NCI-H1417 treated with DMSO at 0.1 percent for 48 hours (cell line): ENCODE data around the gene SLC7A14.

Experiments used
- DNase-seq: peaks from one replicate; lab custom pipeline; 2025; lab: John Stamatoyannopoulos, UW

Gene SLC7A14

GRCh38 chr3:170497207-170498095, 88.4 kb downstream of the SLC7A14 start:
- no peak for DNase-seq

- no peak for DNase-seq
Measured at GRCh38 chr3:170496868-170497140, 89.1 kb downstream of the SLC7A14 start.

DNA sequence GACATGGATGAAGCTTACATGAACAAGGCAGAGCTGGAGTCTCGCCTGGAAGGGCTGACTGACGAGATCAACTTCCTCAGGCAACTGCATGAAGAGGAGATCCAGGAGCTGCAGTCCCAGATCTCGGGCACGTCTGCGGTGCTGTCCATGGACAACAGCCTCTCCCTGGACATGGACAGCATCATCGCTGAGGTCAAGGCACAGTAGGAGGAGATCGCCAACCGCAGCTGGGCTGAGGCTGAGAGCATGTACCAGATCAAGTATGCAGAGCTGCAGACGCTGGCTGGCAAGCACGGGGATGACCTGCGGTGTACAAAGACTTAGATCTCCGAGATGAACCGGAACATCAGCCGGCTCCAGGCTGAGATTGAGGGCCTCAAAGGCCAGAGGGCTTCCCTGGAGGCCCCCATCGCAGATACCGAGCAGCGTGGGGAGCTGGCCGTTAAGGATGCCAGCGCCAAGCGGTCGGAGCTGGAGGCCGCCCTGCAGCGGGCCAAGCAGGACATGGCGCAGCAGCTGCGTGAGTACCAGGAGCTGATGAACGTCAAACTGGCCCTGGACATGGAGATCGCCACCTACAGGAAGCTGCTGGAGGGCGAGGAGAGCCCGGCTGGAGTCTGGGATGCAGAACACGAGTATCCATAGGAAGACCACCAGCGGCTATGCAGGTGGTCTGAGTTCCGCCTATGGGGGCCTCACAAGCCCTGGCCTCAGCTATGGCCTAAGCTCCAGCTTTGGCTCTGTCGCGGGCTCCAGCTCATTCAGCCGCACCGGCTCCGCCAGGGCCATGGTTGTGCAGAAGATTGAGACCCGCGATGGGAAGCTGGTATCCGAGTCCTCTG, 89.6 kb downstream of the SLC7A14 start:
- DNase-seq, result no peak

GRCh38 chr3:170494766-170495165, 91.1 kb downstream of the SLC7A14 start:
- no peak for DNase-seq

DNA sequence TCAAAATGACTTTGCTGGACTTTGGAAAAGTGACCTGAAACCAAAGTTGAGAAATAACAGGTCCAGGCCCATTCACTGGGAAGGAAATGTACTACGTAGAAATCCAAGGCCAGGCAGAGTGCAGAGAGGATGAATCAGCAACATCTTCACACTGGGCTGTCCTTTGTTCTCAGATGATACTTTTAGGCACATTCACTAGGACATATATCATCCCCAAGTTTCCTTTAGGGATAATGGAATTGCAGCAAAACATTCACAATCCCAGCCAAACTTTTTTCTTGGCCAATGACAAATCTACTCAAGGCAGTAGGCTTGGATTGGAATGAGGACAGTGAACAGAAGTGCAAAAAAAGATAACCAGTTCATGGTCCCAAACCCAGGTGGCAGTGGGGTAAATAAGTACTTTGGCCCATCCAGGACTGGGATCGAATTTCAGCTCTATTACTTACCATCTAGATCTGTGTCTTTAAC, 92.1 kb downstream of the SLC7A14 start:
- DNase-seq, result no peak

- DNase-seq, result no peak
Measured at GRCh38 chr3:170491901-170492300, 94.0 kb downstream of the SLC7A14 start.

DNA sequence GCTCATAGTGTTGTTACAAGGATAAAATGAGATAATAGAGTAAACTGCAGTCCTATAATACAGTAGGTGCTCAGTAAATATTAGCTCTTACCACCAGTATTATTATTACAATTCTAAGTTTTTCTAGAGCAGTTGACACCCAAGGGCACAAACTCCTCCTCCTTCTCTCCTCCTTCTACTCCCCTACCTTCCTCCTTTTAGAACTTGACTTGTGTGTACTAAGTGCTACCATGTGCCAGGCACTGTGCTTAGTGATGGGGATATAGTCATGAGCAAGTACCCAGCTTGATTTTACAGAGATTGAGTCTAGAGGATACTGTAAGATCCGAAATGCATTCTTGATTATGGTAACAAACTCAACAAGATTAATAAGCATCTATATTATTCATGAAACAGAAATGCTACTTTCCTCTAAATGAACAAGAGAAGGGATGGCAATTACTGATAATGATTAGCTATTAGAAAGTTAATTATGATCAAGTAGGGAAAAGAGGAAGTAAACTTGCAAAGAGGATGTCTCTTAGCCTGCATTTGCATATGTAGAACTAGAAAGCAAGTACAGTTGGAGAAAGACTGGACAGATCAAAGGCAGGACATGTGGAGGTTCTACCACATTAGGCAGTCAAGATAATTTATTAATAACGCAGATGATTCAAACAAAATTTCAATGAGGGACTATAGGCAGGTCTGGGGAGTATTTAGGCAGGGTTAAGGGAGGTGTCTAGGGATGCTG, 94.9 kb downstream of the SLC7A14 start:
- DNase-seq, result no peak

GRCh38 chr3:170488802-170489201, 97.1 kb downstream of the SLC7A14 start:
- no peak for DNase-seq

GRCh38 chr3:170487031-170487430, 98.8 kb downstream of the SLC7A14 start:
- DNase-seq, result no peak

DNA sequence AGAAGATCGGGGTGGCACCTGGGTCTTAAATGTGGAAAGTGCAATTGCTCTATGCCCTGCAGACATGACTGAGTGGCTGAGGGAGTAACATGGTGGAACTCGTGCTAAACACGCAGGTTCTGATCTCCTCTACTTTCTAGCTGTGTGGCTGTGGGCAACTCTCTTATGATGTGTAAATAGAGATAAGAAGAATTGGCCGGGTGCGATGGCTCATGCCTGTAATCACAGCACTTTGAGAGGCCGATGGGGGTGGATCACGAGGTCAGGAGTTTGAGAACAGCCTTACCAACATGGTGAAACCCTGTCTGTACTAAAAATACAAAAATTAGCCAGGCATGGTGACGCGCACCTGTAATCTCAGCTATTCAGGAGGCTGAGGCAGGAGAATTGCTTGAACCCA, 99.5 kb downstream of the SLC7A14 start:
- no peak for DNase-seq

DNA sequence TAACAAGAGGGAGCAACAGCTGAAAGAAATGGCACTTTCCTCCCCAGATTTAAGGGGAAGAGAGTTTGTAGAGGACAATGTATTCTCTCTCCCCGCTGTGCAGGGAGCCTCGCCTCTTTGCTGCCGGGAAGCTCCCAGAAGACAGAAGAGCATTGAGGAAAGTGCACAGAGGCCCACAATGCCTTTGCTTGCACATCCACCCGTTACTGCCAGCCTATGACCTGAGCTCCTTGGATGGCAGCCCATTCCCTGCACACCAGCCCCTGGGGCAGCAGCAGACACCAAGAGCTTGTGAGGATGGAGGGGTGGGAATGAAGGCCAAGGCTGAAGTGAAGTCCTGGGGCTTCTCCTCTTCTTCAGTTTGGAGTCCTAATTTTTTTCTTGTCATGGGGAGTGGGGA, 100.2 kb downstream of the SLC7A14 start:
- DNase-seq, result no peak

GRCh38 chr3:170485294-170485693, 100.6 kb downstream of the SLC7A14 start:
- DNase-seq, result no peak

DNA sequence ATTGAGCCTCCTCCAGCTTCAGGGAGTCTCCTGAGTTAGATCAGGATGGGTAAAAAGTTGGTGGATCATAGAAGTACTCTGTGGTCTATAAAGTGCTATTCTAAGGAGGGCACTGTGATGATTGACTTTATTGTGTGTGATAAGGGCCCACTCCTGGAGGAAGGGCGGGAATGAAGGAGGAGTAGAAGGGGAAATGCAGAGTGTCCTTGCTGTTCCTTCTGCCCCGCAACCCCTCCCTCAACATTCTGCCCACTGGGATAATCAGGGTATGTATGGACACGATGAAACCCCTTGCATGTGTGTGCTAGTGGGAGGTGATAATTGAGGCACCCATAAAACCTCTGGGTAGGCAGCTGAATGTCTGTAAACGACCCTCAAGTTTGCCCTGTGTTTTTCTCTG, 101.0 kb downstream of the SLC7A14 start:
- DNase-seq, result no peak

- DNase-seq, result no peak
Measured at GRCh38 chr3:170483485-170484262, 102.2 kb downstream of the SLC7A14 start.

GRCh38 chr3:170482199-170482598, 103.7 kb downstream of the SLC7A14 start:
- DNase-seq, result no peak

DNA sequence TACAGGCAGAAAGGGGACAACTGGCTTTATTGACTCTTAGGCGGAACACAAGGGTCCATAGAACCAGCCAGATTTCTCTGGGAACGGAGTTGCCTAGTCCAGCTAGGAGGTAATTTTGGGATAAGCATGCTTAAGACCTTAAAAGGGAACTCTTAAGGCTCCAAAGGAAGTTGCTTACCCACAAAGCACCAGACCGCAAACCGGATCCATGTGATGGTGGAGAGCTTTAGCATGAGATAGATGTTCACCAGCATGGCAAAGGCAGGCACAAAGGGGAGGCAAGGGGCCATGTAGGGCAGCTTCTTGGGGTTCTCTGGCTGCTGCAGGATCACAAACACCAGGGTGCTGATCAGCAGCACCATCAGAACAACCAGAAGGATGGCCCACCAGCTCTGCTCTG, 105.8 kb downstream of the SLC7A14 start:
- no peak for DNase-seq

DNA sequence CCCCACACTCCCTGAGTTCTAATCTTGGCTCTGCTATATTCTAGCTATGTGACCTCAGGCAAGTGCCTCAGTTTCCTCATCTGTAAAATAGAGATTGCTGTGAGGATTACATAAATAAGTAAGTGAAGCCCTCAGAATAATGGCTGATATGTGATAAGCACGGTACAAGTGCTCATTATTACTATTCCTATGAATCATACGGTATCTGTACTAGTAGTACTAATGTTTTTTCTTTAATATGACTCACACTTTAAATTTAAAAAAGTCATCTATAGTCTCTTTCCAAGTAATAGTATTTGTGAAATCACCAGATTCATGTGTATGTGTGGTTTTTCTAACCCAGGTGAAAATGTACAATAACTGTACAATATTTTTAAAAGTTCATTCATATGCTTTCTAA, 108.5 kb downstream of the SLC7A14 start:
- no peak for DNase-seq

DNA sequence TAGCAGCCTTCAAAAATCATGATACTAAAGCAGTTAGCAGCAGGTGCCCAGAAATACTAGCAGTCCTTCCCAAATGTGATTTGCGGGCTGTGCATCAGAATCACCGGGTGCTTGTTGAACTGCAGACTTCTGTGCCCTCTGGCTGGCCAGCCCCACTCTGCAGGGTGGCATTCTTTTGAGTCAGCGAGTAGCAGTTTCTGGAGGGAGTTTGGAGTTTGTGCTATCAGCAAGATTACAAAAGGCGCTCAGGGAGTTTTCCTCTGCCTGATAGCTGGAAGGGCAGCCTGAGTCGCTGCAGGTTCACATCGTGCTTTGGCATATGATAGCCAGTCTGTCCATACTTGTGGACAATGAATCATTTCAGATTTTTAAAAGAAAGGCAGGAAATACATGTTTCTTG, 109.6 kb downstream of the SLC7A14 start:
- no peak for DNase-seq

DNA sequence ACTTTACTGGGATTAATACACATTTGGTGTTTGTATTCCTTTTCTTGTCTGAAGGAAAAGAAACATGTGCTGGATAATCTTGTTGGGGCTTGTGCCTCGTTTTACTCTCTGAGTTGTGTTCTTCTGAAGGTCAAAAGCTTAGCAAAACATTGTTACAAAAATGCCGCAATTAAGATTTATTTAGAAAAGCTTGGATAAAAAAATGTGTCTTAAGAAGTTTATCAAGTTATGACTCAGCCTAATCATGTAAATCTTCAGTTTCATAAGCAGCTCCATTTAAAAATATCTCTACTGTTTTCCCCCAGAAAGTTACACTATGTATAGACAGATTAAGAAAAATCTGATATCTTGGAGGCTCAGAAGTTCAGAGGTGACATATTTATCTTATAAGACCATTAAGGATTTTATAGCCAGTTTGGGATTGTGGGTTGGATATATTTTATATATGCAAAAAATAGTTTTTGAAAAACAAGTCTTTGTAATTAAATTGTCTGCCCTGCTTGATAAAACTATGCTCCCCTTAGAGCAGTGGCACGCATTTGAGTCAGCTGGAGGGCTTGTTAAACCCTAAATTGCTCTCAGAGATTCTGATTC, 110.7 kb downstream of the SLC7A14 start:
- DNase-seq, result no peak

DNA sequence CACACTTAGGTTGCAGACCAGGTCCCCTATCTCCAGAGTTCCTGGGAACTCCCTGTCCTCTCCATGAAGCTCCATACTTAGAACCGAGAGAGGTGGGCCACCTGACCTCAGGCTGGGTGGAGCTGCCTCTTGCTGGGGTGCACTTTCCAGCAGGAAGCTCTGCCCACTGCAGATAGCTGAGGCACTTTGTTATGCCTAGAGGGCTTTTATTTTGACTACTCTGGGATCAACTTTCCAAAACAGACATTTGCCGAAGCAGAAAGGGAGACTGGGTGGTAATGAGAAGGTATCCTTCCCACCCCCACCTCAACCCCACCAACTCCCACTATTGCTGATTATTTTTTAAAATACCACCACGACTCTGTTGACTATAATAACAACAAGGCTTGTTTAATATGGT, 112.5 kb downstream of the SLC7A14 start:
- DNase-seq, result no peak

- DNase-seq, result no peak
Measured at GRCh38 chr3:170471149-170471548, 114.7 kb downstream of the SLC7A14 start.
